ENCODE measurements around the gene PPFIA1. TPM values are rescaled to one million over a fixed set of nuclear protein-coding genes. Genes with fewer than 3 reads are reported as not detected.

PPFIA1 gene
- total and polyA plus RNA-seq, 2 of the 13 experiments (the other 11 are each of a cell fraction or from before 2014, with no cell fraction given): 29.9 to 45.2 TPM

- TF ChIP-seq ZNF512B (CRISPR knock-in tag; IDR thresholded peaks at IDR 0.05; ENCODE audit: borderline replicate concordance): no peak
- no peak for TF ChIP-seq MTA3 (CRISPR knock-in tag; IDR thresholded peaks at IDR 0.05)
- no peak for TF ChIP-seq RFX3 (CRISPR knock-in tag; IDR thresholded peaks at IDR 0.05)
- no peak for TF ChIP-seq MEIS2 (CRISPR knock-in tag; IDR thresholded peaks at IDR 0.05)
- TF ChIP-seq TFAP4 (IDR thresholded peaks at IDR 0.05; ENCODE audit: borderline replicate concordance, low read depth): no peak
- no peak for TF ChIP-seq HOXA7 (CRISPR knock-in tag; IDR thresholded peaks at IDR 0.05)
- TF ChIP-seq HHEX (CRISPR knock-in tag; IDR thresholded peaks at IDR 0.05): no peak
- no peak for TF ChIP-seq ZNF557 (CRISPR knock-in tag; IDR thresholded peaks at IDR 0.05)
- TF ChIP-seq ZNF33B (CRISPR knock-in tag; IDR thresholded peaks at IDR 0.05): no peak
- no peak for TF ChIP-seq MIER2 (CRISPR knock-in tag; IDR thresholded peaks at IDR 0.05)
- TF ChIP-seq ZNF879 (CRISPR knock-in tag; IDR thresholded peaks at IDR 0.05): no peak
Observed at GRCh38 chr11:70422692-70423522, 152.4 kb downstream of the PPFIA1 start (continued).

All from HepG2 (cell line).